H9 (cell line): ENCODE data around the gene RPS14. TPM values are rescaled to one million over a fixed set of nuclear protein-coding genes. Genes with fewer than 3 reads are reported as not detected.

ENCODE experiments used
- DNase-seq: peaks from one replicate; pipeline ENCODE4 v3.0.0-alpha.2; 2017
- H2AFZ ChIP-seq: one replicate; pipeline ENCODE4 v1.6.1; 2013; ENCODE audit warnings: mild to moderate bottlenecking, low read length, control low read depth, moderate library complexity
- H2AK5ac ChIP-seq: 2 replicates; pipeline ENCODE4 v1.6.1; 2013; ENCODE audit warnings: low read length, control low read depth, mixed read lengths; ENCODE audit not compliant: insufficient read length
- H2BK120ac ChIP-seq: one replicate; pipeline ENCODE4 v1.6.1; 2013; ENCODE audit warnings: low read depth, mild to moderate bottlenecking, low read length, control low read depth, inconsistent platforms; ENCODE audit not compliant: poor library complexity, severe bottlenecking
- H2BK12ac ChIP-seq: 2 replicates; pipeline ENCODE4 v1.6.1; 2013; ENCODE audit warnings: low read length, control low read depth, mixed read lengths, low read depth; ENCODE audit not compliant: insufficient read length
- H2BK15ac ChIP-seq: 2 replicates; pipeline ENCODE4 v1.6.1; 2013; ENCODE audit warnings: low read depth, low read length, control low read depth
- H2BK20ac ChIP-seq: one replicate; pipeline ENCODE4 v1.6.1; 2013; ENCODE audit warnings: low read depth, mild to moderate bottlenecking, low read length, control low read depth, inconsistent platforms; ENCODE audit not compliant: poor library complexity, severe bottlenecking
- H2BK5ac ChIP-seq: 2 replicates; pipeline ENCODE4 v1.6.1; 2013; ENCODE audit warnings: low read length, control low read depth, mixed read lengths; ENCODE audit not compliant: insufficient read length
- H3K14ac ChIP-seq: 2 replicates; pipeline ENCODE4 v1.6.1; 2013; ENCODE audit warnings: low read length, control low read depth; ENCODE audit not compliant: insufficient read depth
- H3K18ac ChIP-seq: 2 replicates; pipeline ENCODE4 v1.6.1; 2013; ENCODE audit warnings: low read depth, mild to moderate bottlenecking, mixed read lengths, low read length, control low read depth; ENCODE audit not compliant: insufficient read length
- H3K23ac ChIP-seq: 2 replicates; pipeline ENCODE4 v1.6.1; 2013; ENCODE audit warnings: low read length, control low read depth, mixed read lengths, low read depth; ENCODE audit not compliant: insufficient read length
- H3K23me2 ChIP-seq: 2 replicates; pipeline ENCODE4 v1.6.1; 2013; ENCODE audit warnings: low read depth, mild to moderate bottlenecking, mixed read lengths, low read length, control low read depth; ENCODE audit not compliant: insufficient read length, poor library complexity, severe bottlenecking
- H3K27ac ChIP-seq: 2 replicates; pipeline ENCODE4 v1.5.1; 2013; ENCODE audit warnings: low read length, control low read depth, mixed read lengths, low read depth; ENCODE audit not compliant: insufficient read length
- H3K27me3 ChIP-seq: 2 replicates; pipeline ENCODE4 v1.6.1; 2013; ENCODE audit warnings: low read length, control low read depth, inconsistent platforms; ENCODE audit not compliant: insufficient read depth
- H3K4ac ChIP-seq: 2 replicates; pipeline ENCODE4 v1.6.1; 2013; ENCODE audit warnings: low read depth, mild to moderate bottlenecking, control low read depth, inconsistent platforms, low read length, moderate library complexity
- H3K4me1 ChIP-seq: 2 replicates; pipeline ENCODE4 v1.6.1; 2013; ENCODE audit warnings: low read length, control low read depth, inconsistent platforms; ENCODE audit not compliant: insufficient read depth
- H3K4me2 ChIP-seq: 2 replicates; pipeline ENCODE4 v1.6.1; 2013; ENCODE audit warnings: low read length, control low read depth, mixed read lengths; ENCODE audit not compliant: insufficient read length, insufficient read depth
- H3K56ac ChIP-seq: 2 replicates; pipeline ENCODE4 v1.6.1; 2013; ENCODE audit warnings: low read depth, mild to moderate bottlenecking, mixed read lengths, low read length, control low read depth; ENCODE audit not compliant: insufficient read length
- H3K79me1 ChIP-seq: 2 replicates; pipeline ENCODE4 v1.6.1; 2013; ENCODE audit warnings: low read depth, mild to moderate bottlenecking, moderate library complexity, low read length, control low read depth, inconsistent platforms; ENCODE audit not compliant: insufficient read depth, poor library complexity, severe bottlenecking
- H3K79me2 ChIP-seq: 2 replicates; pipeline ENCODE4 v1.6.1; 2013; ENCODE audit warnings: low read length, control low read depth, inconsistent platforms; ENCODE audit not compliant: insufficient read depth
- H3K9ac ChIP-seq: 2 replicates; pipeline ENCODE4 v1.6.1; 2013; ENCODE audit warnings: low read length, control low read depth, mixed read lengths; ENCODE audit not compliant: insufficient read length; ENCODE audit errors: extremely low read depth
- H3K9me3 ChIP-seq: one replicate; pipeline ENCODE4 v1.6.1; 2013; ENCODE audit warnings: low read depth, low read length, inconsistent platforms; ENCODE audit not compliant: control insufficient read depth
- H3T11ph ChIP-seq: one replicate; pipeline ENCODE4 v1.6.1; 2013; ENCODE audit warnings: mild to moderate bottlenecking, low read length, control low read depth, inconsistent platforms
- H4K20me1 ChIP-seq: one replicate; pipeline ENCODE4 v1.6.1; 2013; ENCODE audit not compliant: control insufficient read depth, insufficient read length, insufficient read depth
- H4K5ac ChIP-seq: 2 replicates; pipeline ENCODE4 v1.6.1; 2013; ENCODE audit warnings: low read depth, mild to moderate bottlenecking, mixed read lengths, low read length, control low read depth; ENCODE audit not compliant: insufficient read length
- H4K8ac ChIP-seq: replicated peaks from 2 replicates; pipeline ENCODE4 v1.6.1; 2013; ENCODE audit warnings: low read length, control low read depth, mixed read lengths, low read depth; ENCODE audit not compliant: insufficient read length
- H4K91ac ChIP-seq: 2 replicates; pipeline ENCODE4 v1.6.1; 2013; ENCODE audit warnings: low read depth, mild to moderate bottlenecking, moderate library complexity, mixed read lengths, low read length, control low read depth; ENCODE audit not compliant: insufficient read length
- H3K27ac Mint-ChIP-seq, 3 experiments: 2 replicates in 2 of 3; 3 replicates in 1 of 3; pipeline ENCODE4 v1.8.0; 2020 to 2021; ENCODE audit warnings: mixed read lengths in 3 of 3, mild to moderate bottlenecking in 1 of 3, moderate library complexity in 1 of 3
- H3K27me3 Mint-ChIP-seq: 2 replicates; pipeline ENCODE4 v1.8.0; 2021; ENCODE audit warnings: low read depth, mild to moderate bottlenecking, moderate library complexity, mixed read lengths
- H3K36me3 Mint-ChIP-seq, 3 experiments: 2 replicates in 2 of 3; 3 replicates in 1 of 3; pipeline ENCODE4 v1.8.0; 2020 to 2021; ENCODE audit warnings: low read depth in 3 of 3, mixed read lengths in 3 of 3; ENCODE audit not compliant: insufficient read depth in 1 of 3
- H3K4me1 Mint-ChIP-seq, 2 experiments: 2 replicates each; pipeline ENCODE4 v1.8.0; 2020; ENCODE audit warnings: mixed read lengths in 2 of 2
- H3K4me3 Mint-ChIP-seq, 2 experiments: 2 replicates in 1 of 2; 3 replicates in 1 of 2; pipeline ENCODE4 v1.8.0; 2020 to 2021; ENCODE audit warnings: mild to moderate bottlenecking in 2 of 2, mixed read lengths in 2 of 2, moderate library complexity in 1 of 2
- H3K9me3 Mint-ChIP-seq, 2 experiments: 2 replicates in 1 of 2; 3 replicates in 1 of 2; pipeline ENCODE4 v1.8.0; 2020; ENCODE audit warnings: mild to moderate bottlenecking in 2 of 2, mixed read lengths in 2 of 2, moderate library complexity in 1 of 2
- WGBS: extraction: QIAGEN DNeasy Blood & Tissue Kit; methylation state at CpG from one replicate; pipeline ENCODE4 v1.1.7; 2013; ENCODE audit warnings: missing lambda C conversion rate, low lambda C conversion rate, mixed read lengths; ENCODE audit not compliant: insufficient read length; ENCODE audit errors: extremely low coverage; 5-methylcytosine and 5-hydroxymethylcytosine counted together
- total RNA-seq: library from RNA; stranded (reverse); gene quantifications from 2 replicates; pipeline ENCODE4 v1.2.1, GENCODE V29; 2021
- TF ChIP-seq, protein P1 (sequence below): fragments of 200-600 bp; sonication (generic); conservative IDR thresholded peaks from 3 replicates; pipeline ENCODE4 v1.8.0; 2021; ENCODE audit warnings: antibody characterized with exemption, mild to moderate bottlenecking

Gene RPS14
- total RNA-seq, 1 experiment from 2014 or later: 2,533 TPM

DNA sequence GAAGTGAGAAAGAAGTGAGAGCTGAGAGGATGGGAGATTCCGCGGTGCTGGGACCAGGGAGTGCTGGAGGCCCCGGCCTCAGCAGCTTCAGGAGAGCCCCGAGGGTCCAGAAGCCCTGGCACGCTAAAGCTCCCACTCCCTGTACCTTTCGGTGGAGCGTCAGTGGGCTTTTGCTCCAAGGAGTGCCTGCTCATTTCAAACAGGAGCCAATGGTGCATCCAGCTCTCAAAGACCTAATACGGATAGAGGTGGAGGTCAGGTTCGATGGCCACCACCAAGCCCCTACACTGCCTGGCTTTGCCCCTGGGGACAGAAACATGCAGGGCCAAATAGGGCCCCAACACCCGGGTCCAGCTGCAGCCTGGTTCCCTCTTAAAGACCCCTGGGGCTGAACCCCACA, 45.0 kb downstream of the RPS14 start:
- Histone ChIP-seq H3K4ac (no peak overlapping the region), H3K9me3 (no peaks in the 10 kb centered on the region), H4K20me1 (no peaks in the 10 kb centered on the region), H2BK120ac (no peak overlapping the region), H4K8ac (no peak overlapping the region), H3K79me2 (no peaks in the 10 kb centered on the region), H4K5ac (no peak overlapping the region), H3K23me2 (no peaks in the 10 kb centered on the region), H4K91ac (no peak overlapping the region), H2AK5ac (no peak overlapping the region), H3K18ac (no peak overlapping the region), H2BK5ac (no peak overlapping the region), H2BK15ac (no peak overlapping the region), H2AFZ (no peak overlapping the region), H3T11ph (no peak overlapping the region), H3K27me3 (no peaks in the 10 kb centered on the region), H3K9ac (no peak overlapping the region), H3K4me1 (no peaks in the 10 kb centered on the region; the same call in 1 of the 2 replicates), H2BK12ac (no peak overlapping the region), H3K56ac (no peak overlapping the region), H3K23ac (no peak overlapping the region), H2BK20ac (no peak overlapping the region), H3K79me1 (no peaks in the 10 kb centered on the region), H3K4me2 (no peak overlapping the region), H3K27ac (no peak overlapping the region), H3K14ac (no peak overlapping the region)
- H3K4me3 Mint-ChIP-seq: no peak overlapping the region
- WGBS: no CpG with 5 or more reads among the region's 10 CpGs
- no peak for DNase-seq
- H3K9me3 Mint-ChIP-seq: no peaks in the 10 kb centered on the region; a peak in 1 of 5 replicates
- no peaks in the 10 kb centered on the region for H3K27me3 Mint-ChIP-seq
- H3K27ac Mint-ChIP-seq: no peak overlapping the region
- H3K36me3 Mint-ChIP-seq: peaks cover 21 to 32% (median 26%) of the 10 kb centered on the region in 3 experiments
- H3K4me1 Mint-ChIP-seq: peaks cover 14 to 15% of the 10 kb centered on the region in 2 experiments
- TF ChIP-seq, protein P1, sequence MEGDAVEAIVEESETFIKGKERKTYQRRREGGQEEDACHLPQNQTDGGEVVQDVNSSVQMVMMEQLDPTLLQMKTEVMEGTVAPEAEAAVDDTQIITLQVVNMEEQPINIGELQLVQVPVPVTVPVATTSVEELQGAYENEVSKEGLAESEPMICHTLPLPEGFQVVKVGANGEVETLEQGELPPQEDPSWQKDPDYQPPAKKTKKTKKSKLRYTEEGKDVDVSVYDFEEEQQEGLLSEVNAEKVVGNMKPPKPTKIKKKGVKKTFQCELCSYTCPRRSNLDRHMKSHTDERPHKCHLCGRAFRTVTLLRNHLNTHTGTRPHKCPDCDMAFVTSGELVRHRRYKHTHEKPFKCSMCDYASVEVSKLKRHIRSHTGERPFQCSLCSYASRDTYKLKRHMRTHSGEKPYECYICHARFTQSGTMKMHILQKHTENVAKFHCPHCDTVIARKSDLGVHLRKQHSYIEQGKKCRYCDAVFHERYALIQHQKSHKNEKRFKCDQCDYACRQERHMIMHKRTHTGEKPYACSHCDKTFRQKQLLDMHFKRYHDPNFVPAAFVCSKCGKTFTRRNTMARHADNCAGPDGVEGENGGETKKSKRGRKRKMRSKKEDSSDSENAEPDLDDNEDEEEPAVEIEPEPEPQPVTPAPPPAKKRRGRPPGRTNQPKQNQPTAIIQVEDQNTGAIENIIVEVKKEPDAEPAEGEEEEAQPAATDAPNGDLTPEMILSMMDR: no peak
